ENCODE results near the gene ARHGAP24.
"Not testable (repeated sequence)": the region's sequence is repeated elsewhere in the genome, so short reads cannot be mapped to it uniquely, and the experiment has no call there.

The ARHGAP24 gene

GRCh38 chr4:85486425-85487086 is 11.6 kb downstream of the ARHGAP24 start:
- no peak for DNase-seq

GRCh38 chr4:85488416-85488815 is 13.5 kb downstream of the ARHGAP24 start:
- no peak for DNase-seq

GRCh38 chr4:85489273-85489981 is 14.5 kb downstream of the ARHGAP24 start:
- DNase-seq = no peak

- no peak for DNase-seq
These were observed 16.6 kb downstream of the ARHGAP24 start for GRCh38 chr4:85491527-85491926.

GRCh38 chr4:85492336-85492735 is 17.4 kb downstream of the ARHGAP24 start:
- DNase-seq = no peak

- no peak for DNase-seq
These were observed 20.7 kb downstream of the ARHGAP24 start for GRCh38 chr4:85495621-85496020.

GRCh38 chr4:85496126-85496849 is 21.3 kb downstream of the ARHGAP24 start:
- DNase-seq = no peak

- no peak for DNase-seq
These were observed 22.0 kb downstream of the ARHGAP24 start for GRCh38 chr4:85496933-85497332.

- no peak for DNase-seq
These were observed 23.3 kb downstream of the ARHGAP24 start for GRCh38 chr4:85498068-85498733.

GRCh38 chr4:85499573-85499972 is 24.6 kb downstream of the ARHGAP24 start:
- DNase-seq = no peak

- DNase-seq = no peak
These were observed 25.3 kb downstream of the ARHGAP24 start for GRCh38 chr4:85500110-85500867.

GRCh38 chr4:85501145-85501544 is 26.2 kb downstream of the ARHGAP24 start:
- not testable (repeated sequence) for DNase-seq

GRCh38 chr4:85508654-85509053 is 33.7 kb downstream of the ARHGAP24 start:
- no peak for DNase-seq

GRCh38 chr4:85509882-85510631 is 35.1 kb downstream of the ARHGAP24 start:
- DNase-seq = no peak

- no peak for DNase-seq
These were observed 35.7 kb downstream of the ARHGAP24 start for GRCh38 chr4:85510632-85510984.

- no peak for DNase-seq
These were observed 37.7 kb downstream of the ARHGAP24 start for GRCh38 chr4:85512446-85513205.

GRCh38 chr4:85514117-85514516 is 39.2 kb downstream of the ARHGAP24 start:
- DNase-seq = no peak

GRCh38 chr4:85514783-85515182 is 39.8 kb downstream of the ARHGAP24 start:
- DNase-seq = no peak

GRCh38 chr4:85515701-85516100 is 40.8 kb downstream of the ARHGAP24 start:
- DNase-seq = no peak

- not testable (repeated sequence) for DNase-seq
These were observed 43.6 kb downstream of the ARHGAP24 start for GRCh38 chr4:85518526-85518925.

Measured in stimulated activated CD4-positive, alpha-beta T cell treated with anti-CD3 and anti-CD28 coated beads, Interleukin-4, amount 100 ng/mL, for 24 hours (primary cell).